H1 (cell line): ENCODE results near the gene CCDC197. TPM values are rescaled to one million over a fixed set of nuclear protein-coding genes. Genes with fewer than 3 reads are reported as not detected.

ENCODE experiments used
- ASH2L ChIP-seq: fragments of 200-600, 300-600 bp; sonication (generic); IDR thresholded peaks from one replicate; pipeline ENCODE4 v1.7.1; 2017; ENCODE audit warnings: low read length
- BCL11A ChIP-seq, 2 experiments: IDR thresholded peaks; one replicate each; pipeline ENCODE4 v1.6.1; 2011; ENCODE audit warnings: low read depth in 2 of 2, low read length in 2 of 2, mild to moderate bottlenecking in 2 of 2
- CBX5 ChIP-seq: fragments of 300-800, 300-1000 bp; sonication (generic); IDR thresholded peaks from 2 replicates; pipeline ENCODE4 v1.7.1; 2016; ENCODE audit warnings: antibody characterized with exemption, low read length, low read depth
- POLR2AphosphoS5 ChIP-seq: IDR thresholded peaks from 2 replicates; pipeline ENCODE4 v1.6.1; 2011; ENCODE audit warnings: low read depth, low read length
- RAD21 ChIP-seq, 2 experiments: IDR thresholded peaks in 1 of 2; conservative IDR thresholded peaks in 1 of 2; 2 replicates each; pipeline ENCODE4 v1.6.1; 2011; ENCODE audit warnings: low read depth in 2 of 2, low read length in 2 of 2, improper control_type of control experiment in 1 of 2, inconsistent platforms in 1 of 2, mild to moderate bottlenecking in 1 of 2, moderate library complexity in 1 of 2
- SIN3A ChIP-seq, 2 experiments: IDR thresholded peaks in 1 of 2; conservative IDR thresholded peaks in 1 of 2; 2 replicates each; pipeline ENCODE4 v1.6.1; 2011 to 2012; ENCODE audit warnings: low read length in 2 of 2, improper control_type of control experiment in 1 of 2, low read depth in 1 of 2, mild to moderate bottlenecking in 1 of 2
- TCF12 ChIP-seq: IDR thresholded peaks from 2 replicates; pipeline ENCODE4 v1.6.1; 2011; ENCODE audit warnings: low read depth, mild to moderate bottlenecking, low read length
- polyA plus RNA-seq, 7 experiments: library from polyadenylated mRNA; depleted of rRNA in 3 of 7; stranded (reverse) in 5 of 7; unstranded in 2 of 7; fragments of >200 nt in 5 of 7; fragments of 200-250 nt in 2 of 7; gene quantifications; 1 replicate in 5 of 7; 2 replicates in 1 of 7; 4 replicates in 1 of 7; pipeline versions ENCODE4 v1.2.1 to v1.2.3, GENCODE V29; 2011 to 2013; ENCODE audit warnings: missing spikeins in 2 of 7, mixed read lengths in 2 of 7
- total RNA-seq: library from RNA; stranded (reverse); fragmentation: NEBNext Ultra II Directional; extraction: Animal tissue kit (Norgen Biotek cat#: 25700); gene quantifications from 2 replicates; pipeline ENCODE4 v1.2.1, GENCODE V29; 2021

Gene CCDC197
- total and polyA plus RNA-seq, 2 of the 8 experiments (the other 6 are each of a cell fraction or from before 2014, with no cell fraction given) = not detected

DNA sequence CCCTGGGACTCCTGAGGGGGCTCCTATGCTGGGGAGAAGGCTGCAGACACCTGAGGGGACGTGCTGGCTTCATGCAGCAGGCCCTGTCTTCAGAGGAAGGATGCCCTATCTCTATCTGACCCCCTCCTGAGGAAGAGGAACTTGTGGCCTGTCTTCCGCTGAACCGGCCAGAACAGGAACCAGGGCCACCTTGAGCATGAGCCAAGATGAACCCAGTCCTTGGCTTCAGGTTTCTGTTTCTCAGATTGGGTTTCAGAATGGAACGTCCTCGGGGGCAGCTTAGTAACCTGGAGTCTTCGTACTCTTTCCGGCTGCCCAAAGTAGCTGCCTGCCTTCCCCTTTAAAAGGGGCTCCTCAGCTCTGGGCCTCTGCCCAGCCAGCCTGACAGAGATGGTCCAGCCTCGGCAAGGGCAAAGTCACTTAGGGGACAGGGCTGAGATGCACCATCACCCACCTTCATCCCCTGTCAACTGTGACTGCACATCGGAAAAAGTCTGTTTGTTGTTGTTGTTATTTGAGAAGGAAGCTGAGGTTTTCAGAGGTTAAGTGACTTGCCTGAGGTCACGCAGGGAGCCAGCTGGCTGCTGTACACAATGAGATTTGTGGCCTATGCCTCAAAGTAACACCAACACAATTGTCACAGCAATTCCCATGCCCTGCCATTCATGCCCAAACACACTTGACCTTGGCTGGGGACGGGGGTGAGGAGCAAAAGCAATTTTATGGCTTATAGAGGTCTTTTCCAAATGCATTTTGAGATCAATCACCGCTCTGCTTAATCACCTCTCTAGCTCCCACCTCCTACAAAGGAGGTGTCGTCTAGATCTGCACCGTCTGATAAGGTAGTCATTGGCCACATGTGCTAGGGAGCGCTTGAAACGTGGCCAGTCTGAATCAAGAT lies 34.1 kb upstream of the CCDC197 start (continued):
- TF ChIP-seq ASH2L (no peak), TCF12 (no peak), BCL11A (IDR thresholded peaks at IDR 0.05; ENCODE audit: low read depth in 2 of 2, low read length in 2 of 2) (no peak), CBX5 (no peak), SIN3A (conservative IDR thresholded peaks at IDR 0.05 in 1 of 2, IDR thresholded peaks at IDR 0.05 in 1 of 2; ENCODE audit: low read depth in 1 of 2, low read length in 2 of 2) (no peak), POLR2AphosphoS5 (no peak), RAD21 (IDR thresholded peaks at IDR 0.05 in 1 of 2, conservative IDR thresholded peaks at IDR 0.05 in 1 of 2; ENCODE audit: low read depth in 2 of 2, low read length in 2 of 2) (no peak)
